WTC11 (cell line): Measurements from ENCODE around the gene PRRT4.

Source experiments
- CTCF ChIP-seq: fragments of 200-600 bp; IDR thresholded peaks from 2 replicates; pipeline ENCODE4 v1.8.0; 2022; ENCODE audit warnings: antibody characterized with exemption
- TF ChIP-seq, protein P1 (sequence below): sonication (generic); formaldehyde crosslinking; IDR thresholded peaks from 2 replicates; pipeline ENCODE4 v1.8.1; 2023; ENCODE audit warnings: mild to moderate bottlenecking, missing genetic modification reagents, moderate library complexity

DNA sequence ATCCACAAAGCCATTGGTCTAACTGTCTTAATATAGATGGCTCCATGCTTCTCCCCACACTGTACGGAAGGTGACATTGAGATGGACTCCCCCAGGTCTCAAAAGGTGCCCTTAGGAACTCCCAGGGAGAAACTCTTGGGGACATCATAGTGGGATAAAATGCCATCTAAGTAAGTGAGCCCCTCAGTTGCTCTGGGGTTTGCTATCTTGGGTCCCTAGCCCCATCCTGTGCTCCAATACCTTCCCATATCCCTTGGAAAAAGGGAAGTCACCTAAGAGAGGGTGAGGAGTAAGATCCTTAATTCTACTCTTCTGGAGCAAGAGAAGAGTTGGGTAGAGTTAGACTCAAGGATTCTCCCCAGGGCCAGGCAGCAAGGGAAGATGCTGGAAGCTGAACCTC is 7.9 kb downstream of the PRRT4 start:
- TF ChIP-seq, protein P1, sequence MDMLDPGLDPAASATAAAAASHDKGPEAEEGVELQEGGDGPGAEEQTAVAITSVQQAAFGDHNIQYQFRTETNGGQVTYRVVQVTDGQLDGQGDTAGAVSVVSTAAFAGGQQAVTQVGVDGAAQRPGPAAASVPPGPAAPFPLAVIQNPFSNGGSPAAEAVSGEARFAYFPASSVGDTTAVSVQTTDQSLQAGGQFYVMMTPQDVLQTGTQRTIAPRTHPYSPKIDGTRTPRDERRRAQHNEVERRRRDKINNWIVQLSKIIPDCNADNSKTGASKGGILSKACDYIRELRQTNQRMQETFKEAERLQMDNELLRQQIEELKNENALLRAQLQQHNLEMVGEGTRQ, result no peak
- no peak for TF ChIP-seq CTCF
